Hepatocyte (in vitro differentiated cells): Measurements from ENCODE around the gene ZNF469.

Source experiments
- CTCF ChIP-seq: fragments of 200-600 bp; sonication (generic); IDR thresholded peaks from 2 replicates; pipeline ENCODE4 v1.5.1; 2016; ENCODE audit warnings: antibody characterized with exemption, mild to moderate bottlenecking; ENCODE audit not compliant: poor library complexity
- EZH2 ChIP-seq: fragments of 200-600 bp; sonication (generic); IDR thresholded peaks from 2 replicates; pipeline ENCODE4 v1.6.1; 2016; ENCODE audit warnings: antibody characterized with exemption, mild to moderate bottlenecking, borderline replicate concordance
- EZH2phosphoT487 ChIP-seq: fragments of 200-600 bp; sonication (generic); IDR thresholded peaks from one replicate; pipeline ENCODE4 v1.6.1; 2018; ENCODE audit warnings: antibody characterized with exemption, mild to moderate bottlenecking, low read depth, moderate library complexity; ENCODE audit not compliant: unreplicated experiment, severe bottlenecking

GRCh38 chr16:88372522-88372921 is 10.2 kb upstream of the ZNF469 start:
- TF ChIP-seq CTCF (no peak), EZH2phosphoT487 (no peak), EZH2 (no peak)
